ENCODE results near the gene MEG3. TPM values are rescaled to one million over a fixed set of nuclear protein-coding genes. Genes with fewer than 3 reads are reported as not detected.

Gene MEG3
- total and polyA plus RNA-seq, 2 of the 4 experiments (the other 2 are of a cell fraction): 31.5 to 556 TPM

GRCh38 chr14:100879782-100880181, 53.9 kb downstream of the MEG3 start:
- no peak overlapping the region for H3K23ac ChIP-seq (ENCODE audit: low read depth, low read length)
- dilution Hi-C loops (cut with HindIII; ENCODE audit: low sequenced_read_pairs, unreplicated experiment) (no loop called here), intact Hi-C loops (cut with micrococcal nuclease) (no loop called here), in situ Hi-C loops (cut with MboI; ENCODE audit: low sequenced_read_pairs) (no loop called here)
- H2AFZ ChIP-seq (replicated peaks; ENCODE audit: low read length, poor library complexity): no peak overlapping the region
- no peak overlapping the region for H3K18ac ChIP-seq (ENCODE audit: low read depth, low read length)
- no peak overlapping the region for H2AK9ac ChIP-seq (replicated peaks; ENCODE audit: low read depth, low read length, poor library complexity)
- H3K27me3 ChIP-seq (ENCODE audit: control insufficient read depth, insufficient read depth, low read length): no peaks in the 10 kb centered on the region
- H3K56ac ChIP-seq (ENCODE audit: extremely low read depth, insufficient read depth, low read length): no peak overlapping the region
- no peak for DNase-seq
- no peak overlapping the region for H2BK15ac ChIP-seq (ENCODE audit: low read depth, low read length)
- POLR2A ChIA-PET (ENCODE audit: unreplicated experiment): no interaction called here
- H3K79me1 ChIP-seq (ENCODE audit: low read depth in 1 of 2, low read length in 2 of 2): peaks cover 15 to 53% of the 10 kb centered on the region in 2 experiments
- peaks cover 3% of the 10 kb centered on the region; the same call in 1 of the 2 replicates for H3K9me3 ChIP-seq (ENCODE audit: control insufficient read depth, insufficient read depth, low read length)
- H3K4ac ChIP-seq (ENCODE audit: low read depth, low read length): no peak overlapping the region
- H3K4me3 ChIP-seq (ENCODE audit: insufficient read depth, low read depth, low read length): no peak overlapping the region
- CTCF ChIA-PET: no interaction called here
- H3K27ac ChIP-seq (ENCODE audit: insufficient read depth, low read length): no peak overlapping the region
- peaks cover 78% of the 10 kb centered on the region for H4K20me1 ChIP-seq (ENCODE audit: insufficient read depth, low read length)
- H3K4me2 ChIP-seq (ENCODE audit: low read depth, low read length): no peak overlapping the region
- no peak overlapping the region for H3K9ac ChIP-seq (ENCODE audit: low read depth, low read length)
- ATAC-seq (ENCODE audit: low read depth): no peak
- BruUV-seq (replicated peaks): no TSS peak
- no peak overlapping the region for H4K5ac ChIP-seq (ENCODE audit: low read depth, low read length)
- no peak overlapping the region for H4K8ac ChIP-seq (ENCODE audit: low read depth in 2 of 2, low read length in 2 of 2)
- no peak overlapping the region for H4K91ac ChIP-seq (ENCODE audit: insufficient read depth, low read depth, low read length)
- no peak overlapping the region for H2BK120ac ChIP-seq (ENCODE audit: low read depth, low read length)
- no peak overlapping the region for H2BK20ac ChIP-seq (ENCODE audit: low read depth, low read length)
- H3K9me1 ChIP-seq (ENCODE audit: insufficient read depth, low read length): peaks cover 7% of the 10 kb centered on the region; the same call in 1 of the 2 replicates
- no peak overlapping the region for H2AK5ac ChIP-seq (ENCODE audit: low read depth, low read length)
- H3K4me1 ChIP-seq (ENCODE audit: control insufficient read depth, insufficient read depth, low read length): no peaks in the 10 kb centered on the region
- no peak overlapping the region for H2BK5ac ChIP-seq (ENCODE audit: low read depth, low read length, poor library complexity, severe bottlenecking)
- WGBS, 2 experiments (ENCODE audit: extremely low coverage in 2 of 2, insufficient read length in 1 of 2): 83% methylated on average over 2 of the region's 8 CpGs; no CpG with 5 or more reads in 1 of the 2 experiments
- TF ChIP-seq RAD21 (IDR thresholded peaks at IDR 0.05; ENCODE audit: low read length): no peak
- no peak for TF ChIP-seq RFX5 (IDR thresholded peaks at IDR 0.05; ENCODE audit: low read depth, low read length)
- no peak for TF ChIP-seq FOS (IDR thresholded peaks at IDR 0.05; ENCODE audit: low read depth, low read length)
- TF ChIP-seq SMC3 (IDR thresholded peaks at IDR 0.05; ENCODE audit: low read depth, low read length): no peak
- TF ChIP-seq MAZ (IDR thresholded peaks at IDR 0.05; ENCODE audit: borderline replicate concordance, low read depth, low read length): no peak
- no peak for TF ChIP-seq CEBPB (IDR thresholded peaks at IDR 0.05; ENCODE audit: low read depth, low read length)
- no peak for TF ChIP-seq MXI1 (IDR thresholded peaks at IDR 0.05; ENCODE audit: borderline replicate concordance, low read depth, low read length)
- peaks cover 76% of the 10 kb centered on the region for H3K36me3 ChIP-seq (ENCODE audit: control insufficient read depth, insufficient read depth, low read length)
- no peak overlapping the region for H3K14ac ChIP-seq (replicated peaks; ENCODE audit: low read depth, low read length)
